ENCODE results near the gene RSPO4.

GRCh38 chr20:926670-927069 lies 75.4 kb downstream of the RSPO4 start:
- no peak for TF ChIP-seq POLR2AphosphoS5 (IDR thresholded peaks at IDR 0.05; ENCODE audit: low read depth, low read length)
- TF ChIP-seq EP300 (IDR thresholded peaks at IDR 0.05; ENCODE audit: borderline replicate concordance in 1 of 2, low read depth in 2 of 2, low read length in 2 of 2), result no peak
- TF ChIP-seq GABPA (IDR thresholded peaks at IDR 0.05; ENCODE audit: borderline replicate concordance, insufficient read depth, low read length), result no peak
- TF ChIP-seq MAX (IDR thresholded peaks at IDR 0.05), result no peak
- TF ChIP-seq POLR2A (IDR thresholded peaks at IDR 0.05; ENCODE audit: control extremely low read depth in 1 of 2, low read depth in 2 of 2, low read length in 2 of 2), result no peak
- no peak for TF ChIP-seq CTCF (IDR thresholded peaks at IDR 0.05; ENCODE audit: control extremely low read depth in 1 of 3, insufficient read depth in 1 of 3, low read depth in 1 of 3, low read length in 3 of 3)
- no peak for TF ChIP-seq KDM1A (IDR thresholded peaks at IDR 0.05; ENCODE audit: borderline replicate concordance, low read length)
- TF ChIP-seq CHD2 (IDR thresholded peaks at IDR 0.05; ENCODE audit: low read length), result no peak
- TF ChIP-seq RXRA (IDR thresholded peaks at IDR 0.05; ENCODE audit: insufficient read depth, low read depth, low read length), result no peak
- no peak for TF ChIP-seq ATF3 (IDR thresholded peaks at IDR 0.05; ENCODE audit: insufficient read depth, low read depth, low read length)
- no peak for TF ChIP-seq JUN (IDR thresholded peaks at IDR 0.05; ENCODE audit: low read depth, low read length)
- no peak for TF ChIP-seq SAP30 (IDR thresholded peaks at IDR 0.05; ENCODE audit: insufficient read depth, insufficient replicate concordance, low read length)
- no peak for TF ChIP-seq ATF2 (IDR thresholded peaks at IDR 0.05; ENCODE audit: low read length)
- TF ChIP-seq USF2 (IDR thresholded peaks at IDR 0.05; ENCODE audit: low read length), result no peak

All from H1 (cell line).